VCaP (cell line): Measurements from ENCODE around the gene SMIM1.
"Not testable (repeated sequence)": the region's sequence is repeated elsewhere in the genome, so short reads cannot be mapped to it uniquely, and the experiment has no call there.

Experiments used
- H3K27ac ChIP-seq: fragments of 450-650 bp; 2 replicates; pipeline ENCODE4 v1.5.1; 2017
- CTCF ChIP-seq: fragments of 450-650 bp; conservative IDR thresholded peaks from 2 replicates; pipeline ENCODE4 v1.5.1; 2017; ENCODE audit warnings: mild to moderate bottlenecking, moderate library complexity

The SMIM1 gene

GRCh38 chr1:3745590-3746381, 26.8 kb upstream of the SMIM1 start:
- no peak for TF ChIP-seq CTCF
- H3K27ac ChIP-seq = peak overlapping the region; percentile 82

GRCh38 chr1:3746389-3746829, 26.1 kb upstream of the SMIM1 start:
- H3K27ac ChIP-seq = peak overlapping the region; percentile 82
- no peak for TF ChIP-seq CTCF

GRCh38 chr1:3746830-3747521, 25.6 kb upstream of the SMIM1 start:
- TF ChIP-seq CTCF = no peak
- peak overlapping the region; percentile 82 for H3K27ac ChIP-seq

- TF ChIP-seq CTCF = no peak
- peak overlapping the region; percentile 82 for H3K27ac ChIP-seq
Observed at GRCh38 chr1:3747522-3747848, 25.1 kb upstream of the SMIM1 start.

- TF ChIP-seq CTCF = no peak
- peak overlapping the region; percentile 82 for H3K27ac ChIP-seq
Observed at GRCh38 chr1:3747903-3748302, 24.6 kb upstream of the SMIM1 start.

- H3K27ac ChIP-seq = not testable (repeated sequence)
Observed at GRCh38 chr1:3748316-3748900, 24.1 kb upstream of the SMIM1 start.

GRCh38 chr1:3749512-3749911, 23.0 kb upstream of the SMIM1 start:
- H3K27ac ChIP-seq = no peak overlapping the region
- no peak for TF ChIP-seq CTCF

GRCh38 chr1:3750741-3751140, 21.8 kb upstream of the SMIM1 start:
- H3K27ac ChIP-seq = no peak overlapping the region
- no peak for TF ChIP-seq CTCF
